ENCODE results near the gene KPTN. TPM values are rescaled to one million over a fixed set of nuclear protein-coding genes. Genes with fewer than 3 reads are reported as not detected.

KPTN gene
- total RNA-seq, 6 donors from 2014 or later, result 3.5 to 15.8 (median 7.4) TPM

- H3K36me3 ChIP-seq, result peaks cover 0 to 24% (median 4%) of the 10 kb centered on the region in 4 donors
- H3K4me1 ChIP-seq, result peaks cover 69 to 82% (median 72%) of the 10 kb centered on the region in 4 donors
- DNase-seq (no peak), ATAC-seq (ENCODE audit: low FRiP score in 2 of 2) (no peak)
- TF ChIP-seq POLR2A (IDR thresholded peaks at IDR 0.05) (no peak), POLR2AphosphoS5 (IDR thresholded peaks at IDR 0.05) (no peak), CTCF (IDR thresholded peaks at IDR 0.05) (no peak)
- H3K27me3 ChIP-seq, result no peaks in the 10 kb centered on the region
- H3K9me3 ChIP-seq, result no peaks in the 10 kb centered on the region
- no peak overlapping the region for H3K4me3 ChIP-seq
- 81 to 87% methylated on average over 19 to 20 of the region's 20 CpGs for WGBS, 2 donors
- peak overlapping the region in 1 of 4 donors; percentile 99 for H3K27ac ChIP-seq
Observed at GRCh38 chr19:47509170-47509847, 25.3 kb upstream of the KPTN start.

DNA sequence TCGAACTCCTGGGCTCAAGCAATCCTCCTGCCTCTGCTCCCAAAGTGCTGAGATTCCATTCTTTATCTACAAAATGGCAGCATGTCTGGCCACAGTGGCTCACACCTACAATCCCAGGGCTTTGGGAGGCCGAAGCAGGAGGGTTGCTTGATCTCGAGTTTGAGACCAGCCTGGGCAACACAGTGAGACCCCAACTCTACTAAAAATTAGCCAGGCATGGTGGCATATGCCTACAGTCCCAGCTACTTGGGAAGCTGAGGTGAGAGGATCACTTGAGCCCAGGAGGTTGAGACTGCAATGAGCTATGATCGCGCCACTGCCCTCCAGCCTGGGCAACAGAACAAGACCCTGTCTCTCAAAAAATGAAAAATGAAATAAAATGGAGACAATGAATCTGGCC, 24.7 kb upstream of the KPTN start:
- Histone ChIP-seq H3K27me3 (no peaks in the 10 kb centered on the region), H3K9me3 (no peaks in the 10 kb centered on the region), H3K4me3 (no peak overlapping the region), H3K27ac (no peak overlapping the region), H3K36me3 (peaks cover 0 to 28% (median 7%) of the 10 kb centered on the region in 4 donors), H3K4me1 (peaks cover 69 to 76% (median 70%) of the 10 kb centered on the region in 4 donors)
- TF ChIP-seq CTCF (IDR thresholded peaks at IDR 0.05) (no peak), POLR2AphosphoS5 (IDR thresholded peaks at IDR 0.05) (no peak), POLR2A (IDR thresholded peaks at IDR 0.05) (no peak), EP300 (IDR thresholded peaks at IDR 0.05) (no peak)
- no peak for ATAC-seq (ENCODE audit: low FRiP score in 2 of 2)
- WGBS, 2 donors, result 91 to 92% methylated on average over 5 of the region's 5 CpGs
- DNase-seq, result no peak

GRCh38 chr19:47507924-47508553, 24.0 kb upstream of the KPTN start:
- Histone ChIP-seq H3K4me1 (peaks cover 63 to 70% (median 63%) of the 10 kb centered on the region in 4 donors), H3K4me3 (no peak overlapping the region), H3K27me3 (no peaks in the 10 kb centered on the region), H3K27ac (peak overlapping the region in 1 of 4 donors; percentile 25), H3K9me3 (no peaks in the 10 kb centered on the region), H3K36me3 (peaks cover 0 to 35% (median 14%) of the 10 kb centered on the region in 4 donors)
- DNase-seq (no peak), ATAC-seq (ENCODE audit: low FRiP score in 2 of 2) (no peak)
- TF ChIP-seq EP300 (IDR thresholded peaks at IDR 0.05) (no peak), POLR2A (IDR thresholded peaks at IDR 0.05) (no peak), POLR2AphosphoS5 (IDR thresholded peaks at IDR 0.05) (no peak), CTCF (IDR thresholded peaks at IDR 0.05) (no peak)
- 81 to 85% methylated on average over 11 of the region's 11 CpGs for WGBS, 2 donors

DNA sequence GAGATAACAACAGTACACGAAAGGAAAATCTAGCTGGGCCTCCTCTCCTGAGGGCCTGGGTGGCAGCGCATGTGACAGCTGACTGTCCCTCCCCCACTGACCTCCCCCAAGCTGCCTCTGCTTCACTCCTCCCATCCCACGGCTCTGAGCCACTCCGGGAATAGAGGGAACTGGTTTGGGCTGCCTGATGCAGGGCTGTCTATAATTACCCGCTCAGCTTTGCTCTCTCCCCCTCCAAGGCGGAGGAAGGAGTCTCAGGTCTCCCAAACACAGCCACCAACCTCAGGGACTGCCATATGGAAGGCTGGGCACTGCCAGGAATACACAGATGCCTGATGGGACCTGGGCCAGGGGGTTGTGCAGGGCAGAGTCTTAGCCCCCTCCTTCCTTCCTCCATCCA, 23.0 kb upstream of the KPTN start:
- H3K27ac ChIP-seq, result peak overlapping the region in 1 of 4 donors; percentile 25
- no peak for DNase-seq

More for the DNA sequence above, 23.0 kb upstream of the KPTN start:
- ATAC-seq (ENCODE audit: low FRiP score in 2 of 2), result no peak
- Histone ChIP-seq H3K27me3 (no peaks in the 10 kb centered on the region), H3K9me3 (no peaks in the 10 kb centered on the region), H3K4me3 (no peak overlapping the region), H3K36me3 (peaks cover 0 to 45% (median 21%) of the 10 kb centered on the region in 4 donors), H3K4me1 (peaks cover 52 to 59% (median 53%) of the 10 kb centered on the region in 4 donors)
- TF ChIP-seq EP300 (IDR thresholded peaks at IDR 0.05), result no peak
- no peak for TF ChIP-seq POLR2AphosphoS5 (IDR thresholded peaks at IDR 0.05)
- no peak for TF ChIP-seq POLR2A (IDR thresholded peaks at IDR 0.05)
- no peak for TF ChIP-seq CTCF (IDR thresholded peaks at IDR 0.05)
- 61 to 77% methylated on average over 4 to 6 of the region's 6 CpGs for WGBS, 2 donors

Measured in upper lobe of left lung (tissue), 6 donors.